Kidney epithelial cell (primary cell): ENCODE results near the gene DCDC2C. TPM values are rescaled to one million over a fixed set of nuclear protein-coding genes. Genes with fewer than 3 reads are reported as not detected.

Source experiments
- DNase-seq: peaks from one replicate; pipeline ENCODE4 v3.0.0-alpha.2; 2010; ENCODE audit warnings: low read depth
- H3K27me3 ChIP-seq: 2 replicates; pipeline ENCODE4 v1.6.0; 2011; ENCODE audit warnings: low read length; ENCODE audit not compliant: control insufficient read depth, insufficient read depth
- H3K36me3 ChIP-seq: 2 replicates; pipeline ENCODE4 v1.5.1; 2011; ENCODE audit warnings: low read length; ENCODE audit not compliant: control insufficient read depth, insufficient read depth
- H3K4me3 ChIP-seq: 2 replicates; pipeline ENCODE4 v1.5.1; 2011; ENCODE audit warnings: low read depth, mild to moderate bottlenecking, control low read depth, low read length
- CTCF ChIP-seq: IDR thresholded peaks from 2 replicates; pipeline ENCODE4 v1.5.1; 2011; ENCODE audit warnings: mild to moderate bottlenecking, moderate library complexity, low read length, control low read depth, inconsistent platforms; ENCODE audit not compliant: insufficient read depth, poor library complexity, severe bottlenecking
- total RNA-seq: library from RNA; depleted of rRNA; stranded (reverse); fragments of >200 nt; gene quantifications from 2 replicates; pipeline ENCODE4 v1.2.3, GENCODE V29; 2015

DCDC2C gene
- total RNA-seq, 1 donor from 2014 or later = not detected

DNA sequence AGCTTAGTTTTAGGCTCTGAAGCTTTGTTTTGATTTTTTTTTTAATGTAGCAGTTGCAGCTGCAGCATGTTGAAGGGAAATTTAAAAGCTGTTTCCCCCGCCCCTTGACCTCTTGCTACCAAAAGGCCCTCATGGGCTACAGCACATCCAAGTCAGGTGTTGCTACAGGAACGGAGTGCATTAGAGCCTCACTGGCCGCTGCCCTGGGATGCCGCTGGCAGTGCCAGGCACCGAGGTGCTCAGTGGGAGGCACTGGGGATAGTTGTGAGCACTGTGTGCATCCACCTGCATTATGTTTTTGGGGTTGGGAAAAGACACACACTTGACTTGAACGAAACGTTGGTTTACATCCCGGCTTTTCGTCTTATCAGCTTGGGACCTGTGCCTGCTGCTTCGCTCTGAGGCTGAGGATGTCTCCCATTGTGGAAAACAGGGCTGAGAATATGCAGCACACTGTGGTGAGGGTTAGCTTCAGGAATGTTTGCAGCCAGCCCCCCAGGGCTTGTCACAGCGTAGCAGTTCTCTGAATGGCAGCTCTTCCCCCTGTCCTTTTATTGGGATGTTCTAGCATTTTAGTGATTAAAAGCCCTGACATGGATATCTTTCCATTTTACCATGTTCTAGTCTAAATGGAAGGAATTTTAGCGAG is 24.1 kb downstream of the DCDC2C start:
- no peak for DNase-seq
- no peaks in the 10 kb centered on the region for H3K36me3 ChIP-seq
- no peak for TF ChIP-seq CTCF
- no peaks in the 10 kb centered on the region for H3K27me3 ChIP-seq
- H3K4me3 ChIP-seq = no peak overlapping the region

DNA sequence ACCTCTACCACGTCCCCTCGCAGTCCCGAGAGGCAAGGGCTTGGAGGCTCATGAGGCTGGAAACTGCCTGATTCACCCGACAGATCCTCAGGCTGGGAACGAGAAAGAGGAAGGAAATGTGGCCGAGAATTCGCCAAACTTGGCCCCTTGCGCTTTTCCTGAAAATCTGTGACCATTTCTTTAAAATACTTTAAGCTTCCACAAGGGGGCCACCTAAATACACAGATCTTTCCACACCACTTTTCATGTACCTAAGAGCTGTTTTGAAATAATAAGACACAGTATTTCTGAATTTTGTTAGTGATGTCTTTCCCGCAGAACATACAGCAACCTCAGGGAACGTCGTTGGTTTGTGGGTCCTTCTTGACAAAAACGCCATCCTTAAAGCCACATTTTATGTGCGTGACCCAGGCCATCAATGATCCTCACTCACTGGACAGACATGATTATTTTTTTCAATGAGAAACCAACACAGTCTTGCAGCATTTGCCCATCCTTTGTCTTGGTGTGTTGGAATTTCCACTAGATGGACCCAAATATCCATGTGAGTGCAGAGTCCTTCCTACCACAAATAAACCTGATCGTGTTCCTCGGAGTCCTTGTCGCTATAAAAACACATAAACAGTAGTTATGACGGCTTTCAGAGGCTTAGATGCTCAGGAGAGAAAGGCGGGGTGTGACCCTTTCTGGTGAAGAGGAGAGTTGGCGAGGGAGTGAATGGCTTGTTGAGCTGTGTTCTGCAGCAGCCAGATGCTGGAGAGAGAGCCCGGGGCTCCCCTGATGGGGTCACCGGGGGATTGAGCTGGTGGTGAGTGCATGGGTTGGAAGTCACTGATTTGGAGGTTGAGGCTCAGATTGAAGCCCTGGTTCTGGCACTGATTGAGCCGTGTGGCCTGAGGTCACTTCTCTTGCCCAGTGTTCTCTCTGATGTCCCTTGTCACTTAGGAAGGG is 25.0 kb downstream of the DCDC2C start:
- peak; percentile 24 for TF ChIP-seq CTCF
- Histone ChIP-seq H3K27me3 (no peaks in the 10 kb centered on the region), H3K4me3 (no peak overlapping the region), H3K36me3 (no peaks in the 10 kb centered on the region)
- no peak for DNase-seq

DNA sequence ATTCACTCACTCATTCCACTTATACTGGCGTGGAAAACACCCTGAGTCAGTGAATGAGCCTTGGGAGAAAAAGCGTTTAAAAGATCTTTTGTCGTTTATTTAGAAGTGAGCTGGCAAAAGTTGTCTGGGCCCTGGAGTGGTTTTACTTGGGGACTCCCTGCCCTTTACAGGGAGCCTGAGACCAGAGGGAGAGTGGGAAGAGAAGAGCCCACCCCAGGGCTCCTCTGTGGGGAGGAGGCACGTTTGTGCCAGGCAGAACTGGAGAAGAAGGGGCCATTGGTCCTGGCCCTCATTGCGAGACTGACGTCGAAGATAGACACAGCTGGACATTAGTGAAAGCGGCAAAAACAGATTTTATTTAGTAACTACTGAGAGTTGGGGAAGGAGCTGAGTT is 25.7 kb downstream of the DCDC2C start:
- no peak for DNase-seq
- Histone ChIP-seq H3K36me3 (no peaks in the 10 kb centered on the region), H3K4me3 (no peak overlapping the region), H3K27me3 (no peaks in the 10 kb centered on the region)
- no peak for TF ChIP-seq CTCF

DNA sequence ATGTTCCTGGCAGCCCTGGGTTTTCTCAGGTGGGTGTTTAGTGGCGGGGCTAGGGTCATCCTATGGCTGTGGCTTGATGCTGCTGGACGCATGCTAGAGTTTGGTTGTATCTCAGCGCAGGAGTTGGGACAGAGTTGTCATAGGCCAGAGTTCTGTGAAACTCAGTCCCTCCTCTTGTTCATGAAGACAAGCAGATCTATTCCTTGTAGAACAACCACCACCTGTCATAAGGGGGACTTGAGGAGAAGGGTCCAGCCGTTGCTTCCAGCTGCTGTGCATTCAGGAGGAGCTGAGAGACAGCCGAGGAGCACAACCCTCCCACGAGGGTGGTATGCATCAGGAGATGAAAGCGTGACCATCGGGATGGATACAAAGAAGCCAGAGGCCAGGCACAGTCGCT is 26.4 kb downstream of the DCDC2C start:
- no peak overlapping the region for H3K4me3 ChIP-seq
- H3K36me3 ChIP-seq = no peaks in the 10 kb centered on the region
- no peak for TF ChIP-seq CTCF
- H3K27me3 ChIP-seq = no peaks in the 10 kb centered on the region
- DNase-seq = no peak

DNA sequence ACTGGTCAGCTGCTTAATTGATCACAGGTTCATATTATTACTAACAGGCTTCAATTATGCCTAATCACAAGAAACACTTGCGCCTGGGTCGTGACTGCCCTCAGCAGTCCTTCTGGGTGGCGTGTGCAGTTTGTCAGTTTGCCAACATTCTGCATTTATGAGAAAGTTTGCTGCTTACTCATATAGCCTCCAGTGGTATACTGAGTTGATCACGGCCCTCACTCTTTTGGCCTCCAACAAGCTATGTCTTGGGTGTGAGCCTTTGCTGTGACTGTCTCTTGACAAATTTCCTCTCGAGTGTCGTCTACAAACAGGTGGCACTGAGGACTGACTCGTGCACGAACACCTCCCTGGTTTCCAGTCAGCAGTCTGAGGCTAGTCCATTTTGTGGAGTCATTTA is 27.3 kb downstream of the DCDC2C start:
- no peak for DNase-seq
- no peak for TF ChIP-seq CTCF
- no peak overlapping the region for H3K4me3 ChIP-seq
- H3K27me3 ChIP-seq = no peaks in the 10 kb centered on the region
- H3K36me3 ChIP-seq = no peaks in the 10 kb centered on the region
